A673 (cell line): Measurements from ENCODE around the gene IRX4.

Experiments
- CTCF ChIP-seq: fragments of 300-800, 200-600 bp; sonication (generic); conservative IDR thresholded peaks from 2 replicates; pipeline ENCODE4 v1.5.1; 2017; ENCODE audit warnings: low read depth, mild to moderate bottlenecking, antibody characterized with exemption, low read length, moderate library complexity, mixed read lengths
- EZH2 ChIP-seq: fragments of 200-600 bp; sonication (generic); IDR thresholded peaks from 2 replicates; pipeline ENCODE4 v1.6.1; 2017; ENCODE audit warnings: borderline replicate concordance, low read depth, mild to moderate bottlenecking, mixed read lengths, antibody characterized with exemption, low read length; ENCODE audit not compliant: poor library complexity, severe bottlenecking

GRCh38 chr5:1834022-1834551 is 48.6 kb downstream of the IRX4 start:
- no peak for TF ChIP-seq CTCF
- no peak for TF ChIP-seq EZH2
